ENCODE results near the gene BABAM2. TPM values are rescaled to one million over a fixed set of nuclear protein-coding genes. Genes with fewer than 3 reads are reported as not detected.

The BABAM2 gene
- total and polyA plus RNA-seq, 9 of the 15 experiments (the other 6 are each of a cell fraction or from before 2014, with no cell fraction given) = 10.9 to 37.4 (median 25.6) TPM

DNA sequence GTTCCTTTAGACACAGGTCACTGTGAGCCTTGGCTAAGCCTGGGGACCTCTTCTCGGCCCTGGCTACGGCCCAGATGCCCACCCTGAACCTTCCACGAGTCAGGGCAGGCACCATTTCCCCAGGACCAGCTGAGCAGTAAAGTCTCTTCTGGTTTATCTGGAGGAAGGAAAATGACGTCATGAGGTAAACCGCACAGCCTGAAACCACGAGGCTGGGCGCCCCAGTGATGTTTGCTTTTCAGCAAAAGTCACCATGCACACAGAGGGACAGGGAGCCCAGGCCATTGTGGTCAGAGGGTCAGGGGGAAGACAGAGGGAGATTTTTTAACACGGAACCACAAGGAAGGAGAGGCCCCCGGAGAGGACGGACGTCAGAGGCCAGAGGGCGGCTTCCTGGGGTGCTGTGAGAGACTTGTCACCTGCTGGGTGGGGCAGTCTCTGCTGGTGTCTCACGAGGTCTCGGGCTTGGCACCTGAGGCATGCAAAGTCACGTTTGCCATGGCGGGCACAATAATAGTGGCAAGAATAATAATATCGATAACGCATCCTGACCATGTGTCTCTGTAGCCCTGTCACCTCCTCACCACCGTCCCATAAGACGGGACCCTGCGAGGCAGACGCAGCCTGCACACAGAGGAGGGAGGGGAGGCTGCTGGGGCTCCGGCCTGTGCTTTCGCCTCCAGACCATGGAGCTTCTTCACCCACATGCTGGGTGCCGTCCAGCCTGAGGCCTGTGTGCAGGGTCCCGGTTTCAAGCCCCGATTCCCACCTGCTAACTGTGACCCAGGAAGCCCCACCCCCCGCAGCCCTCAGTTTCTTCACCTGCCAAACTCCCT, 468.9 kb downstream of the BABAM2 start (continued):
- TF ChIP-seq, protein P1, sequence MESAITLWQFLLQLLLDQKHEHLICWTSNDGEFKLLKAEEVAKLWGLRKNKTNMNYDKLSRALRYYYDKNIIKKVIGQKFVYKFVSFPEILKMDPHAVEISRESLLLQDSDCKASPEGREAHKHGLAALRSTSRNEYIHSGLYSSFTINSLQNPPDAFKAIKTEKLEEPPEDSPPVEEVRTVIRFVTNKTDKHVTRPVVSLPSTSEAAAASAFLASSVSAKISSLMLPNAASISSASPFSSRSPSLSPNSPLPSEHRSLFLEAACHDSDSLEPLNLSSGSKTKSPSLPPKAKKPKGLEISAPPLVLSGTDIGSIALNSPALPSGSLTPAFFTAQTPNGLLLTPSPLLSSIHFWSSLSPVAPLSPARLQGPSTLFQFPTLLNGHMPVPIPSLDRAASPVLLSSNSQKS (CRISPR knock-in tag; IDR thresholded peaks at IDR 0.05) = 0 out of 2 replicates have a peak, but pooled peaks have one; percentile 40
- TF ChIP-seq ESRRA (IDR thresholded peaks at IDR 0.05; ENCODE audit: borderline replicate concordance, low read depth) (peak; percentile 95; the same call in 1 of the 2 replicates), GATAD2B (IDR thresholded peaks at IDR 0.05; ENCODE audit: borderline replicate concordance) (no peak), ZNF175 (CRISPR knock-in tag; IDR thresholded peaks at IDR 0.05; ENCODE audit: low read depth) (peak; percentile 97), ZNF41 (CRISPR knock-in tag; conservative IDR thresholded peaks at IDR 0.05) (0 out of 2 replicates have a peak, but pooled peaks have one; percentile 14), ZNF239 (CRISPR knock-in tag; IDR thresholded peaks at IDR 0.05) (peak; percentile 52; the same call in 1 of the 2 replicates), TEAD1 (CRISPR knock-in tag; IDR thresholded peaks at IDR 0.05) (peak in 1 of 2 experiments; percentile 43; a peak in 1 of 4 replicates), TOE1 (IDR thresholded peaks at IDR 0.05; ENCODE audit: borderline replicate concordance) (peak; percentile 37; the same call in 1 of the 2 replicates), TOE1 (CRISPR knock-in tag; IDR thresholded peaks at IDR 0.05; ENCODE audit: borderline replicate concordance, low read depth) (no peak), DMBX1 (CRISPR knock-in tag; IDR thresholded peaks at IDR 0.05; ENCODE audit: borderline replicate concordance) (peak; percentile 81; the same call in 1 of the 2 replicates), RBFOX2 (IDR thresholded peaks at IDR 0.05; ENCODE audit: low read depth, low read length) (peak; percentile 46), ZNF583 (CRISPR knock-in tag; IDR thresholded peaks at IDR 0.05) (peak; percentile 90), ARID1B (IDR thresholded peaks at IDR 0.05) (peak; percentile 80), CTBP1 (IDR thresholded peaks at IDR 0.05; ENCODE audit: borderline replicate concordance) (peak; percentile 82), TRIM24 (IDR thresholded peaks at IDR 0.05) (0 out of 4 replicates have a peak, but pooled peaks of 1 of the 2 experiments have one; percentile 46), SMARCA4 (IDR thresholded peaks at IDR 0.05) (peak; percentile 80), CTCF (IDR thresholded peaks at IDR 0.05 in 2 of 3, conservative IDR thresholded peaks at IDR 0.05 in 1 of 3; ENCODE audit: insufficient read depth in 2 of 3, low read depth in 1 of 3, low read length in 3 of 3) (peak in 1 of 3 experiments; percentile 2; a peak in 1 of 6 replicates)
